ENCODE measurements around the gene DENND1C. TPM values are rescaled to one million over a fixed set of nuclear protein-coding genes. Genes with fewer than 3 reads are reported as not detected.

DENND1C gene
- total and polyA plus RNA-seq, 2 of the 8 experiments (the other 6 are each of a cell fraction or from before 2014, with no cell fraction given), result 3.6 to 4.0 TPM

- TF ChIP-seq SP2 (IDR thresholded peaks at IDR 0.05; ENCODE audit: low read length) (no peak), POLR2A (IDR thresholded peaks at IDR 0.05; ENCODE audit: control extremely low read depth in 1 of 2, low read depth in 2 of 2, low read length in 2 of 2) (no peak), RFX5 (IDR thresholded peaks at IDR 0.05; ENCODE audit: borderline replicate concordance, low read depth, low read length) (no peak), NANOG (IDR thresholded peaks at IDR 0.05; ENCODE audit: insufficient read depth, low read depth, low read length, poor library complexity, severe bottlenecking) (no peak), YY1 (IDR thresholded peaks at IDR 0.05; ENCODE audit: low read depth, low read length) (no peak), RAD21 (IDR thresholded peaks at IDR 0.05 in 1 of 2, conservative IDR thresholded peaks at IDR 0.05 in 1 of 2; ENCODE audit: low read depth in 2 of 2, low read length in 2 of 2) (peak; percentile 47 to 65), HDAC2 (IDR thresholded peaks at IDR 0.05; ENCODE audit: borderline replicate concordance in 1 of 2, low read depth in 2 of 2, low read length in 2 of 2) (0 out of 4 replicates have a peak, but pooled peaks of 1 of the 2 experiments have one; percentile 49), SRF (IDR thresholded peaks at IDR 0.05; ENCODE audit: low read depth, low read length) (no peak), SAP30 (IDR thresholded peaks at IDR 0.05; ENCODE audit: insufficient read depth, insufficient replicate concordance, low read length) (no peak), GTF2F1 (IDR thresholded peaks at IDR 0.05; ENCODE audit: borderline replicate concordance, low read depth, low read length) (no peak), POLR2AphosphoS5 (IDR thresholded peaks at IDR 0.05; ENCODE audit: low read depth, low read length) (no peak), KDM4A (IDR thresholded peaks at IDR 0.05; ENCODE audit: low read depth, low read length, severe bottlenecking) (no peak), SUZ12 (IDR thresholded peaks at IDR 0.05; ENCODE audit: low read length) (no peak)
These were observed at the start of gene DENND1C (continued) for GRCh38 chr19:6481541-6482342.
